SKM-1 (cell line): ENCODE measurements around the gene MTX1.
A peak's percentile ranks its signal among the peaks of the same experiment; 100 is the strongest.
"Not testable (repeated sequence)": the region's sequence is repeated elsewhere in the genome, so short reads cannot be mapped to it uniquely, and the experiment has no call there.

ENCODE experiments used
- DNase-seq: peaks from one replicate; lab custom pipeline; 2025; ENCODE audit not compliant: unreplicated experiment; lab: John Stamatoyannopoulos, UW

Gene MTX1

GRCh38 chr1:155206891-155207805 lies 1.3 kb upstream of the MTX1 start:
- DNase-seq: peak; percentile 77

- no peak for DNase-seq
These were observed 522 bp upstream of the MTX1 start, which contains the start of gene THBS3 for GRCh38 chr1:155207806-155208540. Gene THBS3 (minus strand): TSS chr1:155207897. CDS start chr1:155207876, 21 bp downstream.

GRCh38 chr1:155209312-155209721 lies 822 bp downstream of the MTX1 start:
- no peak for DNase-seq

GRCh38 chr1:155210314-155211104 lies 2.0 kb downstream of the MTX1 start:
- DNase-seq: peak; percentile 76

- not testable (repeated sequence) for DNase-seq
These were observed 3.0 kb downstream of the MTX1 start for GRCh38 chr1:155211381-155212050.

- not testable (repeated sequence) for DNase-seq
These were observed 3.6 kb downstream of the MTX1 start for GRCh38 chr1:155212051-155212440.

GRCh38 chr1:155214702-155215101 lies 6.2 kb downstream of the MTX1 start:
- not testable (repeated sequence) for DNase-seq

GRCh38 chr1:155218854-155219591 lies 10.5 kb downstream of the MTX1 start:
- no peak for DNase-seq

- peak; percentile 84 for DNase-seq
These were observed 11.1 kb downstream of the MTX1 start for GRCh38 chr1:155219592-155220031.

- not testable (repeated sequence) for DNase-seq
These were observed 11.9 kb downstream of the MTX1 start for GRCh38 chr1:155220211-155220965.

GRCh38 chr1:155223047-155223446 lies 14.6 kb downstream of the MTX1 start:
- no peak for DNase-seq

GRCh38 chr1:155225404-155225759 lies 16.9 kb downstream of the MTX1 start:
- not testable (repeated sequence) for DNase-seq

- peak; percentile 99 for DNase-seq
These were observed 17.9 kb downstream of the MTX1 start for GRCh38 chr1:155226188-155226909.

GRCh38 chr1:155226910-155227260 lies 18.4 kb downstream of the MTX1 start:
- DNase-seq: no peak

GRCh38 chr1:155227261-155228095 lies 19.0 kb downstream of the MTX1 start:
- DNase-seq: peak; percentile 99

- no peak for DNase-seq
These were observed 19.6 kb downstream of the MTX1 start for GRCh38 chr1:155228096-155228427.

GRCh38 chr1:155231302-155231701 lies 22.8 kb downstream of the MTX1 start:
- not testable (repeated sequence) for DNase-seq
